GM23338 (cell line): ENCODE results near the gene ICAM5.

ENCODE experiments used
- CREB1 ChIP-seq: fragments of 250-450 bp; sonication (Bioruptor Pico); IDR thresholded peaks from 2 replicates; pipeline ENCODE4 v1.5.0; 2020; ENCODE audit warnings: low read depth, mild to moderate bottlenecking, moderate library complexity
- CTCF ChIP-seq, 2 experiments: fragments of 200-600 bp in 1 of 2; sonication (generic) in 1 of 2; conservative IDR thresholded peaks; 2 replicates each; pipeline versions ENCODE4 v1.5.1 to v1.6.1; 2016 to 2017; ENCODE audit warnings: antibody characterized with exemption in 2 of 2, low read depth in 2 of 2, mild to moderate bottlenecking in 2 of 2, moderate library complexity in 1 of 2
- EZH2 ChIP-seq: fragments of 200-600 bp; sonication (generic); IDR thresholded peaks from one replicate; pipeline ENCODE4 v1.8.0; 2017; ENCODE audit warnings: antibody characterized with exemption, mild to moderate bottlenecking, low read depth; ENCODE audit not compliant: unreplicated experiment
- JUNB ChIP-seq: IDR thresholded peaks from one replicate; pipeline ENCODE4 v1.6.1; 2016; ENCODE audit warnings: antibody characterized with exemption; ENCODE audit not compliant: unreplicated experiment
- NANOG ChIP-seq: IDR thresholded peaks from 2 replicates; pipeline ENCODE4 v1.6.1; 2016; ENCODE audit warnings: antibody characterized with exemption, borderline replicate concordance
- ZNF462 ChIP-seq: fragments of 250-450 bp; sonication (Bioruptor Pico); IDR thresholded peaks from 2 replicates; pipeline ENCODE4 v1.5.0; 2020; ENCODE audit warnings: mild to moderate bottlenecking, moderate library complexity

DNA sequence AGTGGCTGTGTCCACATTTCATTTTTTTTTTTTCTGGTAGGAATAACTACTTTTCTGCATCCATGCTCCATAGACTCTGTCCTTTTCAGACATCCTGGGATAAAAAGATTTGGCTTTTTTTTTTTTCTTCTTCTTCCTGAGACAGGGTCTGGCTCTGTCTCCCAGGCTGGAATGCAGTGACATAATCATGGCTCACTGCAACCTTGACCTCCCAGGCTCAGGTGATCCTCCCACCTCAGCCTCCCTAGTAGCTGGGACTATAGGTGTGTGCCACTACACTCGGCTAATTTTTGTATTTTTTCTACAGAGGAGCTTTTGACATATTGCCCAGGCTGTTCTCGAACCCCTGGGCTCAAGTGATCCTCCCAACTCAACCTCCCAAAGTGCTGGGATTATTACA lies 53.7 kb downstream of the ICAM5 start:
- no peak for TF ChIP-seq CTCF (conservative IDR thresholded peaks at IDR 0.05; ENCODE audit: low read depth in 2 of 2)
- no peak for TF ChIP-seq NANOG
- TF ChIP-seq EZH2, result no peak
- TF ChIP-seq ZNF462 (CRISPR knock-in tag), result no peak
- TF ChIP-seq JUNB, result no peak
- no peak for TF ChIP-seq CREB1 (CRISPR knock-in tag)
